ENCODE data around the gene L3MBTL4. TPM values are rescaled to one million over a fixed set of nuclear protein-coding genes. Genes with fewer than 3 reads are reported as not detected.

Gene L3MBTL4
- total and polyA plus RNA-seq, 7 donors = 0.04 to 1.3 (median 0.22) TPM

- no peak for ATAC-seq
- Histone ChIP-seq H3K4me3 (no peak overlapping the region), H3K4me1 (no peaks in the 10 kb centered on the region), H3K27me3 (ENCODE audit: insufficient read depth in 3 of 3, low read length in 2 of 3) (no peaks in the 10 kb centered on the region), H3K36me3 (ENCODE audit: insufficient read depth in 1 of 2, low read depth in 1 of 2) (no peaks in the 10 kb centered on the region), H3K27ac (no peak overlapping the region), H3K9me3 (no peaks in the 10 kb centered on the region)
- no peak for DNase-seq
- intact Hi-C loops (cut with DNase I) = no loop called here
- no peak for TF ChIP-seq CTCF (IDR thresholded peaks at IDR 0.05)
Measured at GRCh38 chr18:6044773-6045172, 369.9 kb downstream of the L3MBTL4 start.

- intact Hi-C loops (cut with DNase I) = no loop called here
- WGBS, 3 donors = 18 to 33% (median 19%) methylated on average over 1 of the region's 1 CpG
- Histone ChIP-seq H3K4me3 (no peak overlapping the region), H3K9me3 (no peaks in the 10 kb centered on the region), H3K4me1 (no peaks in the 10 kb centered on the region), H3K27me3 (ENCODE audit: insufficient read depth in 3 of 3, low read length in 2 of 3) (no peaks in the 10 kb centered on the region), H3K27ac (no peak overlapping the region), H3K36me3 (ENCODE audit: insufficient read depth in 1 of 2, low read depth in 1 of 2) (no peaks in the 10 kb centered on the region)
- no peak for ATAC-seq
- no peak for TF ChIP-seq CTCF (IDR thresholded peaks at IDR 0.05)
- DNase-seq = no peak
Measured at GRCh38 chr18:6044319-6044718, 370.4 kb downstream of the L3MBTL4 start.

GRCh38 chr18:6039055-6039454 is 375.7 kb downstream of the L3MBTL4 start:
- no peaks in the 10 kb centered on the region for H3K4me1 ChIP-seq
- H3K27ac ChIP-seq = no peak overlapping the region
- no peak for TF ChIP-seq CTCF (IDR thresholded peaks at IDR 0.05)
- ATAC-seq = no peak
- H3K27me3 ChIP-seq (ENCODE audit: insufficient read depth in 3 of 3, low read length in 2 of 3) = no peaks in the 10 kb centered on the region
- DNase-seq = no peak
- 81 to 87% (median 82%) methylated on average over 2 of the region's 2 CpGs for WGBS, 3 donors
- intact Hi-C loops (cut with DNase I) = loop anchor here in 1 of 2 donors (10.0 kb wide), 1 partner anchor 64 kb away; no protein-coding TSS in a partner anchor
- H3K4me3 ChIP-seq = no peak overlapping the region
- peaks cover 12% of the 10 kb centered on the region for H3K9me3 ChIP-seq
- H3K36me3 ChIP-seq (ENCODE audit: insufficient read depth in 1 of 2, low read depth in 1 of 2) = no peaks in the 10 kb centered on the region

GRCh38 chr18:6031442-6031841 is 383.3 kb downstream of the L3MBTL4 start:
- 70 to 80% (median 77%) methylated on average over 2 of the region's 2 CpGs for WGBS, 3 donors
- ATAC-seq (no peak), DNase-seq (no peak)
- intact Hi-C loops (cut with DNase I) = loop anchor here in 1 of 2 donors (10.0 kb wide), 1 partner anchor 57 kb away; no protein-coding TSS in a partner anchor
- Histone ChIP-seq H3K4me3 (no peak overlapping the region), H3K36me3 (ENCODE audit: insufficient read depth in 1 of 2, low read depth in 1 of 2) (no peaks in the 10 kb centered on the region), H3K9me3 (peaks cover 3% of the 10 kb centered on the region), H3K4me1 (no peaks in the 10 kb centered on the region), H3K27ac (no peak overlapping the region), H3K27me3 (ENCODE audit: insufficient read depth in 3 of 3, low read length in 2 of 3) (no peaks in the 10 kb centered on the region)
- TF ChIP-seq CTCF (IDR thresholded peaks at IDR 0.05) = no peak

- WGBS, 3 donors = 31 to 41% (median 32%) methylated on average over 2 of the region's 2 CpGs
Measured at GRCh38 chr18:6031002-6031401, 383.7 kb downstream of the L3MBTL4 start.

More at GRCh38 chr18:6031002-6031401, 383.7 kb downstream of the L3MBTL4 start:
- H3K27ac ChIP-seq = no peak overlapping the region
- TF ChIP-seq CTCF (IDR thresholded peaks at IDR 0.05) = no peak
- no peak for ATAC-seq
- no peaks in the 10 kb centered on the region for H3K27me3 ChIP-seq (ENCODE audit: insufficient read depth in 3 of 3, low read length in 2 of 3)
- H3K4me1 ChIP-seq = no peaks in the 10 kb centered on the region
- DNase-seq = no peak
- no peaks in the 10 kb centered on the region for H3K36me3 ChIP-seq (ENCODE audit: insufficient read depth in 1 of 2, low read depth in 1 of 2)
- intact Hi-C loops (cut with DNase I) = loop anchor here in 1 of 2 donors (10.0 kb wide), 1 partner anchor 56 kb away; no protein-coding TSS in a partner anchor
- no peak overlapping the region for H3K4me3 ChIP-seq
- no peaks in the 10 kb centered on the region for H3K9me3 ChIP-seq
